HG03175 (cell line): ENCODE data around the gene EMILIN2.
A peak's percentile ranks its signal among the peaks of the same experiment; 100 is the strongest.

Experiments used
- ATAC-seq: cut with Tn5 transposase; IDR thresholded peaks from one replicate; pipeline ENCODE4 v1.9.1; 2021; ENCODE audit warnings: mild to moderate bottlenecking, moderate library complexity; ENCODE audit not compliant: unreplicated experiment

Gene EMILIN2

GRCh38 chr18:2897448-2898185 is 50.8 kb downstream of the EMILIN2 start:
- no peak for ATAC-seq

GRCh38 chr18:2898186-2898640 is 51.4 kb downstream of the EMILIN2 start:
- ATAC-seq: no peak

DNA sequence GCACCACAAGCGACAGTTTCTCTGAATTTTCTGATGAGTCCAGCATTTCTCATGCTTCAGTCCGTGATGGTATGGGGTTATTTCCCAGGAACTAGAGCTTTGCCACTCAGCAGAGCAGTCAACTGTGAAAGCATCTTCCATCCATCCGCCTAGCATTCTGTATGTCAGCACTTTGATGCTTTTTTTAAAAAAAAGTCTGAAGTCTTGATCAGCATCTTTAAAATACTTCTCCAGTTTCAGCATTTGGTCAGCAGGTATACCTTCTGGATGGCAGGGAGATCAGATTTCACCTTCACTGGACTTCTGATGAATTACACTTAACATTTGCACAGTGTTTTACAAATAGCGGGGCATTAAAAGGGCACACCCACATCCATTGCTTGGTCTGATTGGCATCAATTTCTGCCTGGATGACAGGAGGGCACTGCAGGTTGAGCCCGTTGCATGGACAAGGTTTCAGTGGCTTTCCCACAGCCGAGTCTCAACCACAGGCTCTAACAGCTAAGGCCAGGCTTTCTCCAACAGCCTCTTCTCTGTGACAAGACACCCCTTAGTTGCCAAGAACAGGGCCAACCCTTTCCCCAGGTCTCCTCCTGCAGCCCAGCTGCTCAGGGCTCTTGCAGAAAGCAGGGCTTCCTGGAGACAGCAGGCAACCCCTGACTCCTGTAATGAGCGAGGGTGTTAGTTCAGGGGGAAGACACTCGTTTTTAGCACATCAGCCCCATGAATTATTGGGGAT is 54.0 kb downstream of the EMILIN2 start:
- ATAC-seq: no peak

- ATAC-seq: no peak
Observed at GRCh38 chr18:2901423-2901985, 54.7 kb downstream of the EMILIN2 start.

DNA sequence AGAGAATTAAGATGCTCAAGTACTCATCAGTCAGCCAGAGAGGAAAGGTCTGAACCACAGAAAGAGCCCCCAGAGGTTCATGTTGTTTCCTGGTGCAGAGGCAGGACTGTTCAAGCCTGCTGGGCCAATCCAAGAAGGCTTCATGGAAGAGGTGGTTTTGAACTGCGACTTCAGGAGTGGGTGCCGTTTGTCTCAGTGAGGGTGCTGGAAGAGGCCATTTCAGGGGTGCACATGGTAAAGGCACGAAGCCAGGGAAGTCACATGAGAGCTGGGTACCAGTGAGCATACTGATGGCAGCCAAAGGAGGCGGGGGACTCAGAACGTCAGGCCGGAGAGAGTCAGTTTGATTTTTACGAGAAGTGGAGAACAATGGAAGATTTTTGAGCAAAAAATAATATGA is 55.5 kb downstream of the EMILIN2 start:
- no peak for ATAC-seq

GRCh38 chr18:2903006-2903405 is 56.2 kb downstream of the EMILIN2 start:
- ATAC-seq: no peak

DNA sequence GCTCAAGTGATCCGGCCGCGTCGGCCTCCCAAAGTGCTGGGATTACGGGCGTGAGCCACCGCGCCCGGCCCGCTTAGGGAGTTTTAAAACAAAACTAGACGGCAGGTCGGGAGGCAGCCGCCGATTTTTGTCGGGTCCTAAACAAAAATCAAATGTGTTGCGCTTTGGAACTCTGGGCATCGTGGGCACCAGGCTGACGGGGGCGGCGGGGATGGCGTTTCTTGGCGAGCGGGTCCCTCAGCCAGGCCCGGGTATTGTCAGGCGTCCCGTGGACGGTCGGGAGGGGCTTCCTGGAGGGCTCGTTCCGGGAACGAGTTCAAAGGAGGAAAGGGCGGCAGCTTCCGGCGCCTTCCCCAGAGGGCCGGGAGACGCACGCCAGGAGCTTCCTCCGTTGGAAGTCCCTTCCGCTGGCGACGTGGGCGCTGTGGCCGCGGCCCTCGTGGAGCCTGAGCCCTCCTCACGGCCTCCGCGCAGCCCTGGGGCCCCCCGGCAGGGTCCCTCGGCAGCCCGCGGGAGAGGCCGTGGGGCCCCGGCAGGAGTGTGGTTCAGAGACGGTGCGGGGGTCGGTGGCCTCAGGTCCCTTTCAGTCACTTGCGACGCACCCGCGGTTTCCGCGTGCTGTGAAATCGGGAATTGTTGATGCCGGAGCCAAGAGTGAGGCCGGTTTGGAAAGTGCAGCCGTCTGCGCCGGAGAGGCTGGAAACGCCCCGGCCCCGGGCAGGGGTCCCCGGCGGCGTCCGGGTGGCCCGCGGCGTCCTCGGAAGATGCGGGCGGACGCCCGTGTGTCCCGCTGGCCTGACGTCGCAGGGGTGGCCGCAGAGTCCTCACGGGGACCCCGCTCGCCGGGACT is 59.3 kb downstream of the EMILIN2 start:
- peak; percentile 34 for ATAC-seq

DNA sequence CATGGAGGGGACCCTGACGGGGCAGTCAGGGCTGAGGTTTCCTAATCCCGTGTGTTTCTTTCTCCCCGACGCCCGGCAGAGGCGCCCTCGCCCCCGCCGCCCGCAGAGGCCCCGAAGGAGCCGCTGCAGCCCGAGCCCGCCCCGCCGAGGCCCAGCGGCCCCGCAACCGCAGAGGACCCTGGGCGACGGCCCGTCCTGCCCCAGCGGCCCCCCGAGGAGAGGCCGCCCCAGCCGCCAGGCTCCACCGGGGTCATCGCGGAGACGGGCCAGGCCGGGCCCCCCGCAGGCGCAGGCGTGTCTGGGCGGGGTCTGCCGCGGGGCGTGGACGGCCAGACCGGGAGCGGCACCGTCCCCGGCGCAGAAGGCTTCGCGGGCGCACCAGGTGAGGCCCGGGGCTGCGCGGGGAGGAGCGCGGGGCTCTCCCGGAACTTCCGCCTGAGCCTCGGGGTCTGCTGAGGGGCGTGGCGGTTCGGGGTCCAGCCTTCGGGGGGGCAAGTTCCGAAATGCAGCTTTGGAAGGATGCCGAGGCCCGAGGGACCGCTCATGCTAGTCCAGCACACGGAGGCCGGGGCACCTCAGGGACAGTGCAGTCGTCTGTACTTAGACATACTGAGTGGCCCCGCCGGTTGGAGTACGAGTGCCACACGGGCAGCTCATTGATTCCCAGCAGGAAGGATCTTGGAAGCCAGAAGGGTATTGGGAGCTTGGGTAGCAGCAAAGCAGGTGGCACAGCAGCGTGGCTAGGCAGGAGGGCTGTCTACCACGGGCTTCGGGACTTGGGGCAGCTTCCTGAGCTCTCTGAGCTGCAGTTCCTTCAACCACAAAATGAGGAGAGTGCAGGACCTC is 60.1 kb downstream of the EMILIN2 start:
- peak; percentile 57 for ATAC-seq

DNA sequence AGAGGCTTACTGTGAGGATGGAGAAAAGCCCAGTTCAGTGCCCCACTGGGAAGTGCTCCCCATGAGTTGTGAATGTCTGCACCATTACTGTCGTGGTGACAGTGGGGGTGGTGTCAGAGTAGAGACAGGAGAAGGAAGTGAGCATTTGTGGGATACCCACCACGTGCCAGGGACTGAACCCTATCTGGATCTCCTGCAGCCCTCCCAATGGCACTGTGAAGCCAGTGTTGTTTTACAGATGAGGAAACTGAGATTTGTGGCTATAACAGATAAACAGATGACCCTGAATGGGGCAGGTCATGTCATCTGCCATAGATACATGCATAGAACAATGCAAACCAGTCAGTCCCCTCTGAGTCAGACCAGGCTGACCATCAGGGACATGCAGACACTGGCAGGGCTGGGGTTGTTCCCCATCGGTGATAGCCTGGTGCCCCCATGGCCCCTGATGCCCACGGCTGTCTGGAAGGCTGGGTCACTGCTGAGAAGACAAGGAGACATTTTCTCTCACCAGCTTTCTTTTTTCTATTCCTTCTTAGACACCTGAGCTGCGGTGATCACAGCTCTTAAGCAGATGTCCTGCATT is 60.8 kb downstream of the EMILIN2 start:
- ATAC-seq: no peak

DNA sequence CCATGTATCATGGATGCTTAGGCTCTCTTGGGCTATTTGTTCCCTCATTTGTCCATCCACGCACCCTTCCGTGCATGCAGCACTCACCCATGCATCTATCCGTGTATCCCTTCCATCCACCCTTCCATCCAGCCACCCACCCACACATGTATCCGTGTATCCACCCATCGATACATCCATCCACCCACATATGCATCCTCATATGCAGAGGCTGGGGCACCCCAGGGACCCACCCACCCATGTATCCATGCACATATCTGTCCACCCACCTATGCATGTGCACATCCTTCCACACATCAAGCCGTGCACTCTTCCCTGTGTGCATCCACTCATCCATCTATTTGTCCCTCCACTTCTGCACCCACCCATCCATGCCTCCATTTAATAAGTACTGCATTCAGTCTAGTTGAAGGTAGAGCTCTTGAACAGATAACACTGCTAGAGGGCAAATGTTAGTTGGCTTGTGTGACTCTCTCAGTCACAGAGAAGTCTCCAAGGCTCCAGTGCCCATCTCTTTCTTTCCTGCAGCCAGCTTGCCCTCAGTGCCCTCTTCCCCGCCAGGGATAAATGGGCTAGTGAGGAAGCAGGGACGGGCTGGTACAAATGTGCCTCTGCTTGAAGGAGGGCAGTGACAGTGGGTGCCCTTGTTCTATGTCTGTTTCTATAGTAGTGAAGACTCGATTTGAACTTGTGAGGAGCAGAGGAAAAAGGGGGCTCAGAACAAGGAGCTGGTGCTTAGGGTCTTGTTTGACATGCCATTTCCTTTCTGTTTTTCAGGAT is 61.5 kb downstream of the EMILIN2 start:
- no peak for ATAC-seq

DNA sequence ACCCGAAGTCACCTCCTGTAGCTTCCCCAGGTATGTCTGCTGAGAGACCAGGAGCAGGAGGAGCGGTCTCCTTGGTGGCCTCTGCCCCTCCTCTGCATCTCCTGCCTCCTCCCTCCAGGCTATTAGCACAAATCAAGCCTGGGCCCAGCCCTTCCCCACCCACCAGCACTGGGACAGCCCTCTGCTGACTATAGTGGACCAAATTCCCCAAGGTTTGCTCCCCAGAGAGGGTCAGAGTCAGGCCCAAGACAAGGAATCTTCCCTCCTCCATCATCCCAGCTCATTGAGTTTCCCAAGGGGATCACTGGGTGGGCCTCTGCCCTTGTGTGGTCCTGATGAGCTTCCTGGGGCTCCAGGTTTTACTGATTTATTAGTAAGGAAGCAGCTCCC is 62.1 kb downstream of the EMILIN2 start:
- ATAC-seq: no peak

- ATAC-seq: no peak
Observed at GRCh38 chr18:2909431-2910140, 62.8 kb downstream of the EMILIN2 start.

- ATAC-seq: no peak
Observed at GRCh38 chr18:2910261-2910660, 63.5 kb downstream of the EMILIN2 start.

- ATAC-seq: no peak
Observed at GRCh38 chr18:2910751-2911425, 64.1 kb downstream of the EMILIN2 start.

- ATAC-seq: no peak
Observed at GRCh38 chr18:2911533-2911932, 64.7 kb downstream of the EMILIN2 start.

DNA sequence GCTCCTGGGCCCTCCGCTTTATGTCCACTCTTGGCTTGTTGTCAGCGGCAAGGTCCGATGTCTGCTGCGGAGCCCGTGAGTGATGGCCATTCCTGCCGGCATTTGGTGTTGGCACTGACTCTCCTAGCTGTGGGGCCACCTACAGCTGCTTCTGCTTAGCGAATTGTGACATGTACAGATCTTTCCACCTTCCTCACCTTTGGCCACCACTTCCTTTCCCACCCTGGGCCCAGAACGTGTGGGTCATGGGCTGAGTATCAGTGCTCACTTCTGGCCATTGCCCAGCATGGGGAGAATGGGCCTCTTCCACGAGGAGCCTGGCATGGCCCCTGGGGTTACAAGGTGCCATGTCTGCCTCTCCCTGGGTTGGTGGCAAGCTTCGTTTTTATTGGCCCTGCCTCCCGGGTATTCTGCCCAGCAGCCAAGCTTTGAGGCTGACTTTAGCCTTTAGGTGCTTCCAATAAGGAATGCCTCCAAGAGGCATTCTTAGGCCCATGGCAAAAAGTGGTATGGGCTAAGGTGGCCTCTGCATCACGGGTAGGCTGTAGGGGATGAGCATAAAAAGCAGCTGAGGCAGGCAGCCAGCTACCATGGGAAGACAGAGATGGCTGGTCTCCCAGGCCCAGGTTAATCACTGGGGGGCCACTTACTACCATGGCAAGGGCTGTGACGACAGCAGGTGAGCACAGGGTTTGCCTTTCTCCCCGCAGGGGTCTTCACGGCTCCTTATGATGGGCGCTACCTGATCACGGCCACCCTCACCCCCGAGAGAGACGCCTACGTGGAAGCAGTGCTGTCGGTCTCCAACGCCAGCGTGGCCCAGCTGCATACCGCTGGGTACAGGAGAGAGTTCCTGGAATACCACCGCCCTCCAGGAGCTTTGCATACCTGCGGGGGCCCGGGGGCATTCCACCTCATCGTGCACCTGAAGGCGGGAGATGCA is 65.8 kb downstream of the EMILIN2 start:
- ATAC-seq: no peak
